ENCODE data around the gene YPEL5.

DNA sequence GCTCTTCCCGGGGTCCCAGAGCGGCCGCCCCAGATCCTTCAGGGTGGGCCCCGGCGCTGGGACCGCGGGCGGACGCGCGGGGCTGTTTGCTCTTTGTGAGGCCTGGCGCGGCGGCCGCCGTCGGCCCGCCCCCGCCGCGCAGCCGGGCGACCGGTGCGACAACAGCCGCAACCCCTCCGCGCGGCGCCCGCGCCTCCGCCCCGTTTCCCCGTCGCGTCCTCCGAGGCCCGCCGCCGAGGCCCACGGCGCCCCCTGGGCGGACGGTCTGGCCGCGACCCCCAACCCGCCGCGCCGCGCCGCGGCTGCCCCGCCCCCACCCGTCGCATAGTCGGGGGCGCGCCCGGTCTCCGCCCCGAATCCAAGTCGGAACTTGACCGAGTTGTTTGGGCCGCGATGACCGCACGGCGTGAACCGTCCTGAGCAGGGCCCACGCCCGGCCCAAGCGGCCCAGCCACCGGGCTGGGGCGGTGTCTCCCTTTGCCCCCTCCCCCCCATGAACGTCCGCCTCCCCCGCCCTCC lies 448 bp downstream of the YPEL5 start:
- no peak for TF ChIP-seq NFIC (IDR thresholded peaks at IDR 0.05; ENCODE audit: borderline replicate concordance)
- TF ChIP-seq, protein P1, sequence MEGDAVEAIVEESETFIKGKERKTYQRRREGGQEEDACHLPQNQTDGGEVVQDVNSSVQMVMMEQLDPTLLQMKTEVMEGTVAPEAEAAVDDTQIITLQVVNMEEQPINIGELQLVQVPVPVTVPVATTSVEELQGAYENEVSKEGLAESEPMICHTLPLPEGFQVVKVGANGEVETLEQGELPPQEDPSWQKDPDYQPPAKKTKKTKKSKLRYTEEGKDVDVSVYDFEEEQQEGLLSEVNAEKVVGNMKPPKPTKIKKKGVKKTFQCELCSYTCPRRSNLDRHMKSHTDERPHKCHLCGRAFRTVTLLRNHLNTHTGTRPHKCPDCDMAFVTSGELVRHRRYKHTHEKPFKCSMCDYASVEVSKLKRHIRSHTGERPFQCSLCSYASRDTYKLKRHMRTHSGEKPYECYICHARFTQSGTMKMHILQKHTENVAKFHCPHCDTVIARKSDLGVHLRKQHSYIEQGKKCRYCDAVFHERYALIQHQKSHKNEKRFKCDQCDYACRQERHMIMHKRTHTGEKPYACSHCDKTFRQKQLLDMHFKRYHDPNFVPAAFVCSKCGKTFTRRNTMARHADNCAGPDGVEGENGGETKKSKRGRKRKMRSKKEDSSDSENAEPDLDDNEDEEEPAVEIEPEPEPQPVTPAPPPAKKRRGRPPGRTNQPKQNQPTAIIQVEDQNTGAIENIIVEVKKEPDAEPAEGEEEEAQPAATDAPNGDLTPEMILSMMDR (IDR thresholded peaks at IDR 0.05) = no peak

All from SK-N-SH (cell line).